GM12878 (cell line): Measurements from ENCODE around the gene UBASH3A. TPM values are rescaled to one million over a fixed set of nuclear protein-coding genes. Genes with fewer than 3 reads are reported as not detected.

Source experiments
- ATAC-seq: fragments of 200-7000 bp; cut with Tn5 transposase; 3 replicates; pipeline ENCODE4 v1.9.1; 2020; ENCODE audit warnings: mild to moderate bottlenecking, moderate library complexity
- BruUV-seq: library from RNA; stranded (reverse); fragments of 400-500 nt; replicated peaks from 2 replicates; lab custom pipeline; 2021; lab: Mats Ljungman, UMichigan
- CTCF ChIA-PET: fragments of 300-600 bp; sonication (Branson Sonifier 250); formaldehyde crosslinking; extraction: SDS; loops from one replicate; lab custom pipeline; 2021; ENCODE audit warnings: inconsistent platforms; lab: Yijun Ruan, JAX
- POLR2A ChIA-PET: fragments of 350-600 bp; formaldehyde crosslinking; extraction: SDS; loops from one replicate; lab custom pipeline; 2021; ENCODE audit warnings: inconsistent platforms; lab: Charles Lee
- RAD21 ChIA-PET: fragments of 300-600 bp; sonication (Branson Sonifier 250); formaldehyde crosslinking; loops from one replicate; lab custom pipeline; 2023; ENCODE audit warnings: antibody characterized with exemption; ENCODE audit not compliant: unreplicated experiment; lab: Charles Lee
- SMC1A ChIA-PET: fragments of 300-600 bp; sonication (Branson Sonifier 250); formaldehyde crosslinking; loops from one replicate; lab custom pipeline; 2023; ENCODE audit not compliant: unreplicated experiment, uncharacterized antibody; lab: Charles Lee
- DNase-seq: peaks from one replicate; pipeline ENCODE4 v3.0.0-alpha.2; 2011; ENCODE audit warnings: low read depth, low spot score
- FAIRE-seq: peaks from 3 replicates; lab custom pipeline; 2011; peaks lifted over from hg19 to GRCh38; lab: Jason Lieb, UNC
- H2AFZ ChIP-seq: 2 replicates; pipeline ENCODE4 v1.6.0; 2011; ENCODE audit warnings: low read depth, low read length, control low read depth; ENCODE audit not compliant: control insufficient read depth
- H3K27ac ChIP-seq: 2 replicates; pipeline ENCODE4 v1.5.1; 2011; ENCODE audit warnings: control low read depth; ENCODE audit not compliant: control insufficient read depth, insufficient read depth
- H3K27me3 ChIP-seq, 2 experiments: replicated peaks in 1 of 2; 2 replicates each; pipeline versions ENCODE4 v1.6.0 to v1.6.1; 2011; ENCODE audit warnings: low read length in 1 of 2; ENCODE audit not compliant: control insufficient read depth in 2 of 2, insufficient read depth in 2 of 2
- H3K36me3 ChIP-seq, 2 experiments: 2 replicates each; pipeline ENCODE4 v1.5.1; 2011; ENCODE audit warnings: low read length in 1 of 2; ENCODE audit not compliant: control insufficient read depth in 2 of 2, insufficient read depth in 2 of 2
- H3K4me1 ChIP-seq: 2 replicates; pipeline ENCODE4 v1.6.1; 2011; ENCODE audit warnings: mild to moderate bottlenecking, low read length, moderate library complexity, mixed read lengths; ENCODE audit not compliant: control insufficient read depth, insufficient read depth
- H3K4me2 ChIP-seq: 2 replicates; pipeline ENCODE4 v1.6.0; 2011; ENCODE audit warnings: control low read depth; ENCODE audit not compliant: control insufficient read depth, insufficient read depth
- H3K4me3 ChIP-seq: fragments of 200-600 bp; sonication (generic); 2 replicates; pipeline ENCODE4 v1.5.1; 2016
- H3K79me2 ChIP-seq: 2 replicates; pipeline ENCODE4 v1.6.0; 2011; ENCODE audit warnings: low read length; ENCODE audit not compliant: control insufficient read depth, insufficient read depth
- H3K9ac ChIP-seq: 2 replicates; pipeline ENCODE4 v1.8.0; 2011; ENCODE audit warnings: low read length, control low read depth, mixed read lengths; ENCODE audit not compliant: control insufficient read depth, insufficient read depth
- H3K9me3 ChIP-seq: replicated peaks from 3 replicates; pipeline ENCODE4 v1.5.1; 2011; ENCODE audit warnings: mild to moderate bottlenecking, low read length; ENCODE audit not compliant: control insufficient read depth, insufficient read depth
- H4K20me1 ChIP-seq: 2 replicates; pipeline ENCODE4 v1.6.0; 2011; ENCODE audit not compliant: control insufficient read depth, insufficient read depth
- BCLAF1 ChIP-seq: fragments of 450-650 bp; IDR thresholded peaks from 2 replicates; pipeline ENCODE4 v1.6.1; 2017; ENCODE audit warnings: antibody characterized with exemption, mild to moderate bottlenecking, moderate library complexity
- BHLHE40 ChIP-seq, 2 experiments: fragments of 450-650 bp in 1 of 2; IDR thresholded peaks; 2 replicates each; pipeline ENCODE4 v1.6.1; 2011 to 2017; ENCODE audit warnings: low read depth in 2 of 2, borderline replicate concordance in 1 of 2, improper control_type of control experiment in 1 of 2, low read length in 1 of 2, mild to moderate bottlenecking in 1 of 2
- CREM ChIP-seq: IDR thresholded peaks from 2 replicates; pipeline ENCODE4 v1.6.1; 2014; ENCODE audit warnings: antibody characterized with exemption, low read depth
- ELK1 ChIP-seq: IDR thresholded peaks from 2 replicates; pipeline ENCODE4 v1.6.1; 2012; ENCODE audit warnings: low read depth, low read length, improper control_type of control experiment
- EP300 ChIP-seq, 2 experiments: fragments of 150-350 bp in 1 of 2; IDR thresholded peaks; 2 replicates each; pipeline ENCODE4 v1.6.1; 2011 to 2012; ENCODE audit warnings: low read depth in 2 of 2, low read length in 2 of 2, borderline replicate concordance in 1 of 2, improper control_type of control experiment in 1 of 2, inconsistent platforms in 1 of 2; ENCODE audit not compliant: control insufficient read depth in 1 of 2
- HDGF ChIP-seq: fragments of 450-650 bp; IDR thresholded peaks from 2 replicates; pipeline ENCODE4 v1.6.1; 2016; ENCODE audit warnings: antibody characterized with exemption
- IRF3 ChIP-seq: fragments of 450-650 bp; IDR thresholded peaks from 2 replicates; pipeline ENCODE4 v1.6.1; 2014; ENCODE audit warnings: mild to moderate bottlenecking
- KLF5 ChIP-seq: fragments of 450-650 bp; IDR thresholded peaks from 2 replicates; pipeline ENCODE4 v1.6.1; 2014; ENCODE audit warnings: mild to moderate bottlenecking; ENCODE audit not compliant: partially characterized antibody
- LARP7 ChIP-seq: fragments of 450-650 bp; IDR thresholded peaks from 2 replicates; pipeline ENCODE4 v1.6.1; 2017; ENCODE audit warnings: mild to moderate bottlenecking
- NFIC ChIP-seq: IDR thresholded peaks from 2 replicates; pipeline ENCODE4 v1.6.1; 2012; ENCODE audit warnings: low read depth, mild to moderate bottlenecking, inconsistent platforms, low read length, moderate library complexity
- POLR2A ChIP-seq: IDR thresholded peaks from 2 replicates; pipeline ENCODE4 v1.6.1; 2011; ENCODE audit warnings: low read depth, mild to moderate bottlenecking, low read length
- POLR2AphosphoS5 ChIP-seq: IDR thresholded peaks from 2 replicates; pipeline ENCODE4 v1.6.1; 2011; ENCODE audit warnings: mild to moderate bottlenecking, low read length, inconsistent platforms
- RELA ChIP-seq: fragments of 450-650 bp; IDR thresholded peaks from 2 replicates; pipeline ENCODE4 v1.8.0; 2014; ENCODE audit warnings: borderline replicate concordance; ENCODE audit not compliant: partially characterized antibody
- STAT1 ChIP-seq: fragments of 450-650 bp; conservative IDR thresholded peaks from 2 replicates; pipeline ENCODE4 v1.6.1; 2014; ENCODE audit warnings: antibody characterized with exemption, mild to moderate bottlenecking
- SUPT20H ChIP-seq: IDR thresholded peaks from 2 replicates; pipeline ENCODE4 v1.6.1; 2011; ENCODE audit warnings: low read depth, mild to moderate bottlenecking, low read length, moderate library complexity, borderline replicate concordance; ENCODE audit not compliant: control insufficient read depth
- TARDBP ChIP-seq: IDR thresholded peaks from 2 replicates; pipeline ENCODE4 v1.6.1; 2016; ENCODE audit warnings: borderline replicate concordance
- WRNIP1 ChIP-seq: IDR thresholded peaks from 2 replicates; pipeline ENCODE4 v1.6.1; 2011; ENCODE audit warnings: low read depth, low read length, improper control_type of control experiment, borderline replicate concordance
- ZNF217 ChIP-seq: fragments of 450-650 bp; IDR thresholded peaks from 2 replicates; pipeline ENCODE4 v1.6.1; 2017; ENCODE audit warnings: antibody characterized with exemption, mild to moderate bottlenecking
- WGBS: methylation state at CpG from one replicate; pipeline ENCODE4 v1.1.6; 2016; ENCODE audit warnings: low lambda C conversion rate; ENCODE audit not compliant: insufficient replicate concordance, insufficient coverage; ENCODE audit errors: missing lambda C conversion rate; 5-methylcytosine and 5-hydroxymethylcytosine counted together
- in situ Hi-C: fragments of 300-500 bp; cut with MboI; formaldehyde crosslinking; loops from 9 replicates; pipeline ENCODE4 v1.14.3; 2018; ENCODE audit warnings: mixed read lengths
- intact Hi-C: fragments of 100-400 bp; cut with micrococcal nuclease; formaldehyde crosslinking; loops from one replicate; pipeline ENCODE4 v1.14.2; 2022; ENCODE audit not compliant: unreplicated experiment
- polyA plus RNA-seq, 11 experiments: library from polyadenylated mRNA; depleted of rRNA in 4 of 11; unstranded in 6 of 11; stranded (reverse) in 5 of 11; fragments of >200 nt; fragmentation: Nextera tagmentation in 4 of 11; fragmentation: Illumina TruSeq in 1 of 11; extraction: Ambion mirVana in 4 of 11; extraction: Trizol in 1 of 11; gene quantifications; 1 replicate in 1 of 11; 2 replicates in 10 of 11; pipeline versions ENCODE4 v1.2.1 to v1.2.3, GENCODE V29; 2011 to 2016; ENCODE audit warnings: inconsistent platforms in 2 of 11, missing spikeins in 2 of 11, low read depth in 1 of 11
- total RNA-seq, 4 experiments: library from RNA; depleted of rRNA in 3 of 4; stranded (reverse); fragments of >200 nt in 3 of 4; fragmentation: Illumina TruSeq in 1 of 4; extraction: Trizol in 1 of 4; gene quantifications; 2 replicates each; pipeline versions ENCODE4 v1.2.1 to v1.2.3, GENCODE V29; 2013 to 2021

Gene UBASH3A
- total and polyA plus RNA-seq, 10 of the 15 experiments (the other 5 are each of a cell fraction or from before 2014, with no cell fraction given): 0.04 to 0.39 (median 0.23) TPM; not detected in 1

GRCh38 chr21:42493109-42494060 is 89.7 kb downstream of the UBASH3A start:
- H4K20me1 ChIP-seq: no peaks in the 10 kb centered on the region
- DNase-seq (no peak), ATAC-seq (no peak), FAIRE-seq (no peak)
- WGBS: 69% methylated on average over 13 of the region's 13 CpGs
- intact Hi-C loops: no loop called here
- ChIA-PET SMC1A (interaction anchor here (0.6 to 1.5 kb wide), 5 partner anchors 10 to 42 kb away, joined by 3 to 4 read pairs (median 4); no protein-coding TSS in a partner anchor), CTCF (interaction anchor here (0.9 kb wide), 1 partner anchor 111 kb away, joined by 3 read pairs; no protein-coding TSS in a partner anchor), POLR2A (no interaction called here), RAD21 (interaction anchor here (1.4 to 4.0 kb wide), 2 partner anchors 26 to 42 kb away, joined by 3 to 16 read pairs; no protein-coding TSS in a partner anchor)
- no peak overlapping the region for H3K9ac ChIP-seq
- H3K27me3 ChIP-seq: no peaks in the 10 kb centered on the region
- no TSS peak for BruUV-seq
- in situ Hi-C loops: no loop called here
- peaks cover 14% of the 10 kb centered on the region for H3K4me1 ChIP-seq
- TF ChIP-seq ZNF217 (no peak), BCLAF1 (no peak), RELA (no peak), STAT1 (no peak), HDGF (no peak), BHLHE40 (IDR thresholded peaks at IDR 0.05; ENCODE audit: borderline replicate concordance in 1 of 2, low read depth in 2 of 2, low read length in 1 of 2) (no peak), LARP7 (no peak), NFIC (no peak), KLF5 (no peak), ELK1 (no peak), POLR2A (no peak), WRNIP1 (no peak), CREM (no peak), POLR2AphosphoS5 (no peak), SUPT20H (no peak), TARDBP (no peak), EP300 (IDR thresholded peaks at IDR 0.05; ENCODE audit: borderline replicate concordance in 1 of 2, control insufficient read depth in 1 of 2, low read depth in 2 of 2, low read length in 2 of 2) (no peak), IRF3 (no peak)
- H3K27ac ChIP-seq: no peak overlapping the region
- H3K36me3 ChIP-seq: no peaks in the 10 kb centered on the region
- no peaks in the 10 kb centered on the region for H3K79me2 ChIP-seq
- H3K9me3 ChIP-seq: no peaks in the 10 kb centered on the region; the same call in 2 of the 3 replicates
- no peak overlapping the region for H3K4me2 ChIP-seq
- no peak overlapping the region for H3K4me3 ChIP-seq
- no peak overlapping the region for H2AFZ ChIP-seq
